H1 (cell line): ENCODE measurements around the gene PRKAB1. TPM values are rescaled to one million over a fixed set of nuclear protein-coding genes. Genes with fewer than 3 reads are reported as not detected.

ENCODE experiments used
- CTCF ChIA-PET: fragments of 300-600 bp; sonication (Branson Sonifier 250); formaldehyde crosslinking; loops from one replicate; lab custom pipeline; 2021; ENCODE audit not compliant: partially characterized antibody; lab: Charles Lee
- POLR2A ChIA-PET: fragments of 300-600 bp; sonication (Branson Sonifier 250); formaldehyde crosslinking; loops from one replicate; lab custom pipeline; 2021; ENCODE audit warnings: inconsistent platforms; ENCODE audit not compliant: partially characterized antibody; lab: Charles Lee
- DNase-seq, 2 experiments: peaks; one replicate each; pipeline versions ENCODE4 v3.0.0 to v3.0.0-alpha.2; 2010 to 2022; ENCODE audit warnings: low spot score in 2 of 2, low read depth in 1 of 2, mixed read lengths in 1 of 2
- FAIRE-seq: peaks from 2 replicates; lab custom pipeline; 2011; peaks lifted over from hg19 to GRCh38; lab: Jason Lieb, UNC
- H2AFZ ChIP-seq: 2 replicates; pipeline ENCODE4 v1.8.1; 2012; ENCODE audit warnings: low read length, inconsistent platforms
- H2AK5ac ChIP-seq: 2 replicates; pipeline ENCODE4 v1.6.1; 2013; ENCODE audit warnings: low read depth, low read length
- H2BK120ac ChIP-seq: replicated peaks from 2 replicates; pipeline ENCODE3; 2013; ENCODE audit warnings: low read depth, low read length, inconsistent platforms
- H2BK12ac ChIP-seq: 2 replicates; pipeline ENCODE4 v1.6.1; 2013; ENCODE audit warnings: low read depth, low read length
- H2BK15ac ChIP-seq: 2 replicates; pipeline ENCODE4 v1.6.1; 2013; ENCODE audit warnings: low read length
- H2BK20ac ChIP-seq: 2 replicates; pipeline ENCODE4 v1.6.1; 2013; ENCODE audit warnings: low read length
- H2BK5ac ChIP-seq: 2 replicates; pipeline ENCODE4 v1.6.1; 2013; ENCODE audit warnings: low read depth, low read length
- H3K14ac ChIP-seq: 2 replicates; pipeline ENCODE4 v1.6.1; 2013; ENCODE audit warnings: inconsistent platforms; ENCODE audit not compliant: insufficient read length
- H3K18ac ChIP-seq: 2 replicates; pipeline ENCODE4 v1.6.1; 2013; ENCODE audit warnings: low read length; ENCODE audit errors: extremely low read depth
- H3K23ac ChIP-seq: 2 replicates; pipeline ENCODE4 v1.6.1; 2013; ENCODE audit warnings: inconsistent platforms; ENCODE audit not compliant: insufficient read length
- H3K23me2 ChIP-seq: 2 replicates; pipeline ENCODE4 v1.6.1; 2013; ENCODE audit warnings: low read depth, low read length
- H3K27ac ChIP-seq: 2 replicates; pipeline ENCODE4 v1.6.1; 2011; ENCODE audit warnings: low read depth, low read length, inconsistent platforms
- H3K27me3 ChIP-seq, 4 experiments: replicated peaks in 1 of 4; 1 replicate in 1 of 4; 2 replicates in 3 of 4; pipeline versions ENCODE4 v1.6.1 to v1.8.1; 2011 to 2013; ENCODE audit warnings: low read length in 3 of 4, mild to moderate bottlenecking in 3 of 4, inconsistent platforms in 2 of 4, mixed read lengths in 2 of 4, moderate library complexity in 1 of 4; ENCODE audit not compliant: control insufficient read depth in 3 of 4, insufficient read depth in 3 of 4; ENCODE audit errors: extremely low read depth in 1 of 4
- H3K36me3 ChIP-seq, 4 experiments: 2 replicates each; pipeline versions ENCODE4 v1.6.1 to v1.8.1; 2011 to 2013; ENCODE audit warnings: mild to moderate bottlenecking in 4 of 4, low read length in 3 of 4, moderate library complexity in 2 of 4, control low read depth in 1 of 4, inconsistent platforms in 1 of 4; ENCODE audit not compliant: insufficient read depth in 4 of 4, control insufficient read depth in 2 of 4
- H3K4ac ChIP-seq: replicated peaks from 2 replicates; pipeline ENCODE3; 2013; ENCODE audit warnings: low read length, low read depth, mixed read lengths, inconsistent platforms; ENCODE audit not compliant: insufficient read length
- H3K4me1 ChIP-seq, 4 experiments: replicated peaks in 1 of 4; 1 replicate in 1 of 4; 2 replicates in 3 of 4; pipeline versions ENCODE4 v1.6.1 to v1.8.1; 2011 to 2013; ENCODE audit warnings: low read length in 3 of 4, inconsistent platforms in 2 of 4, mixed read lengths in 1 of 4; ENCODE audit not compliant: insufficient read depth in 4 of 4, control insufficient read depth in 3 of 4
- H3K4me2 ChIP-seq, 2 experiments: 2 replicates each; pipeline versions ENCODE4 v1.6.1 to v1.8.1; 2011 to 2013; ENCODE audit warnings: low read depth in 2 of 2, low read length in 2 of 2, control low read depth in 1 of 2, inconsistent platforms in 1 of 2, mild to moderate bottlenecking in 1 of 2; ENCODE audit not compliant: insufficient read depth in 1 of 2
- H3K4me3 ChIP-seq, 4 experiments: fragments of 200-600, 300-600 bp in 1 of 4; sonication (generic), shearing (Covaris generic), sonication (Bioruptor Twin) in 1 of 4; 2 replicates each; pipeline versions ENCODE4 v1.5.1 to v1.8.1; 2011 to 2016; ENCODE audit warnings: low read length in 4 of 4, low read depth in 3 of 4, control low read depth in 2 of 4, inconsistent platforms in 2 of 4, mild to moderate bottlenecking in 2 of 4, mixed read lengths in 1 of 4, moderate library complexity in 1 of 4; ENCODE audit not compliant: insufficient read depth in 2 of 4; ENCODE audit errors: extremely low read depth in 1 of 4
- H3K56ac ChIP-seq: replicated peaks from 2 replicates; pipeline ENCODE3; 2013; ENCODE audit warnings: low read depth, mild to moderate bottlenecking, mixed read lengths, low read length, inconsistent platforms; ENCODE audit not compliant: insufficient read length
- H3K79me1 ChIP-seq: 2 replicates; pipeline ENCODE4 v1.6.1; 2013; ENCODE audit warnings: low read depth, low read length, control low read depth
- H3K79me2 ChIP-seq, 2 experiments: 2 replicates each; pipeline versions ENCODE4 v1.6.1 to v1.8.1; 2012 to 2013; ENCODE audit warnings: low read length in 2 of 2, mild to moderate bottlenecking in 2 of 2, inconsistent platforms in 1 of 2; ENCODE audit not compliant: insufficient read depth in 2 of 2, control insufficient read depth in 1 of 2
- H3K9ac ChIP-seq, 4 experiments: replicated peaks in 1 of 4; 1 replicate in 1 of 4; 2 replicates in 3 of 4; pipeline versions ENCODE4 v1.6.1 to v1.8.1; 2011 to 2013; ENCODE audit warnings: low read depth in 3 of 4, low read length in 3 of 4, control low read depth in 2 of 4, mild to moderate bottlenecking in 2 of 4, moderate library complexity in 2 of 4, inconsistent platforms in 1 of 4; ENCODE audit errors: extremely low read depth in 1 of 4
- H3K9me3 ChIP-seq, 2 experiments: 2 replicates each; pipeline versions ENCODE4 v1.6.1 to v1.8.1; 2012 to 2013; ENCODE audit warnings: mild to moderate bottlenecking in 2 of 2, moderate library complexity in 2 of 2, control low read depth in 1 of 2, inconsistent platforms in 1 of 2, low read depth in 1 of 2, low read length in 1 of 2, mixed read lengths in 1 of 2; ENCODE audit not compliant: insufficient read depth in 2 of 2
- H4K20me1 ChIP-seq, 2 experiments: replicated peaks in 1 of 2; 2 replicates each; pipeline versions ENCODE3 to v1.8.1; 2011 to 2013; ENCODE audit warnings: inconsistent platforms in 2 of 2, low read length in 2 of 2, mild to moderate bottlenecking in 1 of 2; ENCODE audit not compliant: insufficient read depth in 2 of 2, control insufficient read depth in 1 of 2
- H4K5ac ChIP-seq: 2 replicates; pipeline ENCODE4 v1.6.1; 2013; ENCODE audit warnings: low read length, low read depth, mixed read lengths, inconsistent platforms; ENCODE audit not compliant: insufficient read length
- H4K8ac ChIP-seq: 2 replicates; pipeline ENCODE4 v1.8.0; 2013; ENCODE audit warnings: mild to moderate bottlenecking, moderate library complexity, low read length, inconsistent platforms; ENCODE audit not compliant: insufficient read depth; ENCODE audit errors: extremely low read depth
- H4K91ac ChIP-seq: replicated peaks from 2 replicates; pipeline ENCODE3; 2013; ENCODE audit warnings: low read length, mixed read lengths, inconsistent platforms; ENCODE audit not compliant: insufficient read length
- CEBPB ChIP-seq: IDR thresholded peaks from 2 replicates; pipeline ENCODE4 v1.6.1; 2012; ENCODE audit warnings: low read depth, low read length
- FOSL1 ChIP-seq: IDR thresholded peaks from 2 replicates; pipeline ENCODE4 v1.6.1; 2011; ENCODE audit warnings: mild to moderate bottlenecking, low read depth, low read length, moderate library complexity; ENCODE audit not compliant: insufficient read depth
- GABPA ChIP-seq: IDR thresholded peaks from 2 replicates; pipeline ENCODE4 v1.6.1; 2011; ENCODE audit warnings: mild to moderate bottlenecking, low read length, moderate library complexity, borderline replicate concordance; ENCODE audit not compliant: insufficient read depth
- JUND ChIP-seq: IDR thresholded peaks from 2 replicates; pipeline ENCODE4 v1.6.1; 2011; ENCODE audit warnings: mild to moderate bottlenecking, improper control_type of control experiment, low read length
- POLR2A ChIP-seq, 2 experiments: IDR thresholded peaks; 1 replicate in 1 of 2; 2 replicates in 1 of 2; pipeline ENCODE4 v1.6.1; 2011; ENCODE audit warnings: low read depth in 2 of 2, low read length in 2 of 2, mild to moderate bottlenecking in 2 of 2; ENCODE audit errors: control extremely low read depth in 1 of 2
- RFX5 ChIP-seq: IDR thresholded peaks from 2 replicates; pipeline ENCODE4 v1.6.1; 2011; ENCODE audit warnings: low read depth, low read length, improper control_type of control experiment, borderline replicate concordance
- SP1 ChIP-seq: IDR thresholded peaks from 2 replicates; pipeline ENCODE4 v1.6.1; 2011; ENCODE audit warnings: low read depth, low read length
- SP4 ChIP-seq: IDR thresholded peaks from 2 replicates; pipeline ENCODE4 v1.6.1; 2012; ENCODE audit warnings: low read length, inconsistent platforms
- TAF1 ChIP-seq: IDR thresholded peaks from 2 replicates; pipeline ENCODE4 v1.6.1; 2011; ENCODE audit warnings: mild to moderate bottlenecking, low read depth, low read length
- TEAD4 ChIP-seq: IDR thresholded peaks from 2 replicates; pipeline ENCODE4 v1.6.1; 2012; ENCODE audit warnings: low read depth, low read length, inconsistent platforms, mixed read lengths
- WGBS, 2 experiments: shearing (Covaris generic) in 1 of 2; methylation state at CpG; one replicate each; pipeline versions ENCODE4 v1.1.6 to v1.1.7; 2013 to 2015; ENCODE audit warnings: low lambda C conversion rate in 2 of 2, mixed read lengths in 2 of 2, inconsistent platforms in 1 of 2, low coverage in 1 of 2, missing lambda C conversion rate in 1 of 2; ENCODE audit not compliant: insufficient replicate concordance in 2 of 2, insufficient coverage in 1 of 2, insufficient read length in 1 of 2; ENCODE audit errors: extremely low coverage in 1 of 2, missing lambda C conversion rate in 1 of 2; 5-methylcytosine and 5-hydroxymethylcytosine counted together
- polyA plus RNA-seq, 7 experiments: library from polyadenylated mRNA; depleted of rRNA in 3 of 7; stranded (reverse) in 5 of 7; unstranded in 2 of 7; fragments of >200 nt in 5 of 7; fragments of 200-250 nt in 2 of 7; gene quantifications; 1 replicate in 5 of 7; 2 replicates in 1 of 7; 4 replicates in 1 of 7; pipeline versions ENCODE4 v1.2.1 to v1.2.3, GENCODE V29; 2011 to 2013; ENCODE audit warnings: missing spikeins in 2 of 7, mixed read lengths in 2 of 7
- total RNA-seq: library from RNA; stranded (reverse); fragmentation: NEBNext Ultra II Directional; extraction: Animal tissue kit (Norgen Biotek cat#: 25700); gene quantifications from 2 replicates; pipeline ENCODE4 v1.2.1, GENCODE V29; 2021
- TF ChIP-seq, protein P1 (sequence below): IDR thresholded peaks from 2 replicates; pipeline ENCODE4 v1.6.1; 2011; ENCODE audit warnings: low read depth, mild to moderate bottlenecking, low read length; ENCODE audit not compliant: insufficient read depth
- TF ChIP-seq, protein P2 (sequence below), 3 experiments: IDR thresholded peaks; 1 replicate in 2 of 3; 2 replicates in 1 of 3; pipeline versions ENCODE4 v1.5.1 to v1.6.1; 2011; ENCODE audit warnings: low read length in 3 of 3, mild to moderate bottlenecking in 3 of 3, inconsistent platforms in 2 of 3, low read depth in 1 of 3, moderate library complexity in 1 of 3; ENCODE audit not compliant: insufficient read depth in 1 of 3; ENCODE audit errors: control extremely low read depth in 1 of 3

The PRKAB1 gene
- total and polyA plus RNA-seq, 2 of the 8 experiments (the other 6 are each of a cell fraction or from before 2014, with no cell fraction given), result 24.0 to 32.1 TPM

GRCh38 chr12:119687879-119688278 lies 19.9 kb downstream of the PRKAB1 start:
- peaks cover 6 to 24% (median 9%) of the 10 kb centered on the region in 4 experiments; a peak in 7 of 8 replicates for H3K36me3 ChIP-seq

More at GRCh38 chr12:119687879-119688278, 19.9 kb downstream of the PRKAB1 start:
- H3K56ac ChIP-seq, result no peak overlapping the region
- H4K91ac ChIP-seq, result no peak overlapping the region
- H2BK5ac ChIP-seq, result no peak overlapping the region
- FAIRE-seq, result no peak
- H3K27me3 ChIP-seq, result no peaks in the 10 kb centered on the region
- H2BK120ac ChIP-seq, result no peak overlapping the region
- H3K4me3 ChIP-seq, result no peak overlapping the region
- no peak overlapping the region for H3K4me2 ChIP-seq
- no peak overlapping the region for H2AFZ ChIP-seq
- H3K23ac ChIP-seq, result no peak overlapping the region
- TF ChIP-seq, protein P1, sequence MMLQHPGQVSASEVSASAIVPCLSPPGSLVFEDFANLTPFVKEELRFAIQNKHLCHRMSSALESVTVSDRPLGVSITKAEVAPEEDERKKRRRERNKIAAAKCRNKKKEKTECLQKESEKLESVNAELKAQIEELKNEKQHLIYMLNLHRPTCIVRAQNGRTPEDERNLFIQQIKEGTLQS, result no peak
- TF ChIP-seq SP1, result no peak
- TF ChIP-seq, protein P2, sequence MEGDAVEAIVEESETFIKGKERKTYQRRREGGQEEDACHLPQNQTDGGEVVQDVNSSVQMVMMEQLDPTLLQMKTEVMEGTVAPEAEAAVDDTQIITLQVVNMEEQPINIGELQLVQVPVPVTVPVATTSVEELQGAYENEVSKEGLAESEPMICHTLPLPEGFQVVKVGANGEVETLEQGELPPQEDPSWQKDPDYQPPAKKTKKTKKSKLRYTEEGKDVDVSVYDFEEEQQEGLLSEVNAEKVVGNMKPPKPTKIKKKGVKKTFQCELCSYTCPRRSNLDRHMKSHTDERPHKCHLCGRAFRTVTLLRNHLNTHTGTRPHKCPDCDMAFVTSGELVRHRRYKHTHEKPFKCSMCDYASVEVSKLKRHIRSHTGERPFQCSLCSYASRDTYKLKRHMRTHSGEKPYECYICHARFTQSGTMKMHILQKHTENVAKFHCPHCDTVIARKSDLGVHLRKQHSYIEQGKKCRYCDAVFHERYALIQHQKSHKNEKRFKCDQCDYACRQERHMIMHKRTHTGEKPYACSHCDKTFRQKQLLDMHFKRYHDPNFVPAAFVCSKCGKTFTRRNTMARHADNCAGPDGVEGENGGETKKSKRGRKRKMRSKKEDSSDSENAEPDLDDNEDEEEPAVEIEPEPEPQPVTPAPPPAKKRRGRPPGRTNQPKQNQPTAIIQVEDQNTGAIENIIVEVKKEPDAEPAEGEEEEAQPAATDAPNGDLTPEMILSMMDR (IDR thresholded peaks at IDR 0.05; ENCODE audit: control extremely low read depth in 1 of 3, insufficient read depth in 1 of 3, low read depth in 1 of 3, low read length in 3 of 3), result no peak
- no peak for TF ChIP-seq TAF1
- TF ChIP-seq GABPA, result no peak
- no peak for TF ChIP-seq FOSL1
- TF ChIP-seq SP4, result no peak
- no peak for TF ChIP-seq JUND
- no peak for TF ChIP-seq TEAD4
- no peak for TF ChIP-seq RFX5
- TF ChIP-seq CEBPB, result no peak
- TF ChIP-seq POLR2A (IDR thresholded peaks at IDR 0.05; ENCODE audit: control extremely low read depth in 1 of 2, low read depth in 2 of 2, low read length in 2 of 2), result no peak
- no peak overlapping the region for H3K14ac ChIP-seq
- no peak overlapping the region for H4K8ac ChIP-seq
- H4K5ac ChIP-seq, result no peak overlapping the region
- H3K79me2 ChIP-seq, result no peaks in the 10 kb centered on the region
- no peak overlapping the region for H3K18ac ChIP-seq
- no peaks in the 10 kb centered on the region for H3K23me2 ChIP-seq
- H4K20me1 ChIP-seq, result no peaks in the 10 kb centered on the region
- CTCF ChIA-PET, result interaction anchor here (0.6 kb wide), 1 partner anchor 139 kb away, joined by 3 read pairs; no protein-coding TSS in a partner anchor
- no peaks in the 10 kb centered on the region; a peak in 1 of 4 replicates for H3K9me3 ChIP-seq
- no peaks in the 10 kb centered on the region; the same call in 1 of the 2 replicates for H3K79me1 ChIP-seq
- H3K27ac ChIP-seq, result no peak overlapping the region
- DNase-seq, result no peak
- no peak overlapping the region for H3K9ac ChIP-seq
- no peaks in the 10 kb centered on the region for H3K4me1 ChIP-seq
- POLR2A ChIA-PET, result interaction anchor here (0.9 kb wide), 1 partner anchor 14 kb away, joined by 3 read pairs; no protein-coding TSS in a partner anchor
- H2BK15ac ChIP-seq, result no peak overlapping the region
- H2BK20ac ChIP-seq, result no peak overlapping the region
- H3K4ac ChIP-seq, result no peak overlapping the region
- 92% methylated on average over 9 of the region's 9 CpGs; no CpG with 5 or more reads in 1 of the 2 experiments for WGBS, 2 experiments
- H2BK12ac ChIP-seq, result no peak overlapping the region
- H2AK5ac ChIP-seq, result no peak overlapping the region
